Activated CD8-positive, alpha-beta memory T cell treated with anti-CD3 and anti-CD28 coated beads, Interleukin-2, amount 50 U/mL, for 48 hours (primary cell): ENCODE data around the gene VAMP8.
"Not testable (repeated sequence)": the region's sequence is repeated elsewhere in the genome, so short reads cannot be mapped to it uniquely, and the experiment has no call there.

Experiments
- DNase-seq: peaks from one replicate; pipeline ENCODE4 v3.0.0-alpha.2; 2020

Gene VAMP8

GRCh38 chr2:85583667-85584353 lies 6.4 kb downstream of the VAMP8 start:
- DNase-seq, result no peak

- DNase-seq, result no peak
These were observed 7.0 kb downstream of the VAMP8 start, which contains the start of gene VAMP5 for GRCh38 chr2:85584354-85584856. VAMP5 (plus strand) TSS chr2:85584431; CDS start chr2:85584491, 60 bp downstream.

- no peak for DNase-seq
These were observed 7.7 kb downstream of the VAMP8 start for GRCh38 chr2:85584857-85585780.

GRCh38 chr2:85585781-85586105 lies 8.4 kb downstream of the VAMP8 start:
- DNase-seq, result no peak

- DNase-seq, result no peak
These were observed 10.8 kb downstream of the VAMP8 start for GRCh38 chr2:85588236-85588635.

- no peak for DNase-seq
These were observed 11.3 kb downstream of the VAMP8 start for GRCh38 chr2:85588645-85589044.

GRCh38 chr2:85589181-85589580 lies 11.8 kb downstream of the VAMP8 start:
- DNase-seq, result no peak

- DNase-seq, result no peak
These were observed 12.8 kb downstream of the VAMP8 start for GRCh38 chr2:85589982-85590791.

- DNase-seq, result no peak
These were observed 13.6 kb downstream of the VAMP8 start for GRCh38 chr2:85590950-85591349.

GRCh38 chr2:85591563-85591962 lies 14.2 kb downstream of the VAMP8 start:
- DNase-seq, result no peak

- not testable (repeated sequence) for DNase-seq
These were observed 14.9 kb downstream of the VAMP8 start for GRCh38 chr2:85592299-85592698.

GRCh38 chr2:85593023-85593422 lies 15.6 kb downstream of the VAMP8 start:
- no peak for DNase-seq

- DNase-seq, result no peak
These were observed 17.4 kb downstream of the VAMP8 start for GRCh38 chr2:85594715-85595300.

GRCh38 chr2:85595301-85596025 lies 18.1 kb downstream of the VAMP8 start, which contains the start of gene RNF181:
RNF181 (plus strand) TSS chr2:85595745; CDS start chr2:85595764, 19 bp downstream.
- DNase-seq, result peak; percentile 91

- no peak for DNase-seq
These were observed 18.6 kb downstream of the VAMP8 start for GRCh38 chr2:85596026-85596333.

GRCh38 chr2:85596486-85597143 lies 19.2 kb downstream of the VAMP8 start:
- no peak for DNase-seq

- DNase-seq, result no peak
These were observed 19.9 kb downstream of the VAMP8 start for GRCh38 chr2:85597241-85597640.

GRCh38 chr2:85598594-85599340 lies 21.4 kb downstream of the VAMP8 start:
- no peak for DNase-seq

GRCh38 chr2:85599468-85600234 lies 22.3 kb downstream of the VAMP8 start:
- no peak for DNase-seq

GRCh38 chr2:85600235-85600575 lies 22.8 kb downstream of the VAMP8 start:
- no peak for DNase-seq
